HG03139 (cell line): ENCODE measurements around the gene RAB11FIP3.
"Not testable (repeated sequence)": the region's sequence is repeated elsewhere in the genome, so short reads cannot be mapped to it uniquely, and the experiment has no call there.

Experiments used
- ATAC-seq: cut with Tn5 transposase; IDR thresholded peaks from one replicate; pipeline ENCODE4 v1.9.1; 2021; ENCODE audit not compliant: unreplicated experiment

Gene RAB11FIP3

GRCh38 chr16:492211-492875 is 66.9 kb downstream of the RAB11FIP3 start:
- ATAC-seq, result no peak

- ATAC-seq, result not testable (repeated sequence)
These were observed 69.2 kb downstream of the RAB11FIP3 start for GRCh38 chr16:494676-495075.

- ATAC-seq, result no peak
These were observed 69.8 kb downstream of the RAB11FIP3 start for GRCh38 chr16:495127-495748.

GRCh38 chr16:496097-496886 is 70.8 kb downstream of the RAB11FIP3 start:
- no peak for ATAC-seq

- no peak for ATAC-seq
These were observed 71.8 kb downstream of the RAB11FIP3 start for GRCh38 chr16:497258-497657.

- no peak for ATAC-seq
These were observed 74.5 kb downstream of the RAB11FIP3 start for GRCh38 chr16:499924-500323.

- no peak for ATAC-seq
These were observed 75.3 kb downstream of the RAB11FIP3 start for GRCh38 chr16:500709-501108.

GRCh38 chr16:502179-502943 is 76.9 kb downstream of the RAB11FIP3 start:
- ATAC-seq, result no peak

- no peak for ATAC-seq
These were observed 78.0 kb downstream of the RAB11FIP3 start for GRCh38 chr16:503150-504071.

GRCh38 chr16:505479-506245 is 80.2 kb downstream of the RAB11FIP3 start:
- no peak for ATAC-seq

- ATAC-seq, result no peak
These were observed 80.7 kb downstream of the RAB11FIP3 start for GRCh38 chr16:506246-506546.

- not testable (repeated sequence) for ATAC-seq
These were observed 82.1 kb downstream of the RAB11FIP3 start for GRCh38 chr16:507527-507926.

- no peak for ATAC-seq
These were observed 82.5 kb downstream of the RAB11FIP3 start for GRCh38 chr16:507996-508395.

GRCh38 chr16:508884-509736 is 83.7 kb downstream of the RAB11FIP3 start:
- no peak for ATAC-seq

GRCh38 chr16:510066-510825 is 84.8 kb downstream of the RAB11FIP3 start:
- ATAC-seq, result no peak

GRCh38 chr16:512802-513201 is 87.4 kb downstream of the RAB11FIP3 start:
- no peak for ATAC-seq

- ATAC-seq, result no peak
These were observed 88.5 kb downstream of the RAB11FIP3 start for GRCh38 chr16:513950-514349.
